ENCODE measurements around the gene ZBTB25. TPM values are rescaled to one million over a fixed set of nuclear protein-coding genes. Genes with fewer than 3 reads are reported as not detected.
A peak's percentile ranks its signal among the peaks of the same experiment; 100 is the strongest.

Gene ZBTB25
- polyA plus RNA-seq, 1 donor: 8.8 TPM

- no peak for DNase-seq (ENCODE audit: low read depth)
Observed at GRCh38 chr14:64515053-64515452, 11.4 kb upstream of the ZBTB25 start.

- DNase-seq (ENCODE audit: low read depth): no peak
Observed at GRCh38 chr14:64513271-64513670, 9.6 kb upstream of the ZBTB25 start.

- DNase-seq (ENCODE audit: low read depth): peak; percentile 56
Observed at GRCh38 chr14:64510825-64511671, 7.4 kb upstream of the ZBTB25 start.

DNA sequence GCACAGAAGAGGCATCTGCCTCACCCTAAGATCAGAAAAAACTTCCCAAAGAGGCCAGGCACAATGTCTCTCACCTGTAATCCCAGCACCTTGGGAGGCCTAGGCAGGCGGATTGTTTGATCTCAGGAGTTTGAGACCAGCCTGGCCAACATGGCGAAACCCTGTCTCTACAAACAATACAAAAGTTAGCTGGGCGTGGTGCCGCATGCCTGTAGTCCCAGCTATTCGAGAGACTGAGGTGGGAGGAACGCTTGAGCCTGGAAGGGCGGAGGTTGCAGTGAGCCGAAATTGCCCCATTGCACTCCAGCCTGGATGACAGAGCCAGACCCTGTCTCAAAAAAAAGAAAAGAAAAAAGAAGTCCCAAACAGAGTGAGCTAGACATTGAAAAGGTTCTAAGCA lies 5.4 kb upstream of the ZBTB25 start:
- no peak for DNase-seq (ENCODE audit: low read depth)

- DNase-seq (ENCODE audit: low read depth): no peak
Observed at GRCh38 chr14:64508215-64508776, 4.7 kb upstream of the ZBTB25 start.

GRCh38 chr14:64507376-64508156 lies 3.9 kb upstream of the ZBTB25 start:
- DNase-seq (ENCODE audit: low read depth): no peak

DNA sequence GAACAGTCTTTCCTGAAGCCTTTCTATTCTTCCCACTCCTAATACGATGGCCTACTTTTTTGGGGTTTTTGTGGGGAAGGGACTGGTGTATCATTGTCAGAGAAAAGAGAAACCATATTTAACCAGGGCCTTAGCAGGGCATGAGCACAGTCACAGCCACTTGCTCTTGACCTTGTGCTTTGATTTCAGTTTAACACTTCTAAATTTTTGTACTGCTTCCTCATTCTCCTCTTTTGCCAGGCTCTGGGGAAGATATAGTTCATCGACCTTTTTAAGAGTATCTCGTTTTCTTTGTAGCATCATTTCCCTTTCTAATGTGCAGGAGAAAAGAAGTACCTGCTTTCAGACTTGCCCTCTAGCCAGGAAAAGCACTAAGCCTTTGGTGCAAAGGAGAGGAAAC lies 3.1 kb upstream of the ZBTB25 start:
- no peak for DNase-seq (ENCODE audit: low read depth)

GRCh38 chr14:64504897-64505794 lies 1.5 kb upstream of the ZBTB25 start:
- DNase-seq (ENCODE audit: low read depth): peak; percentile 81

DNA sequence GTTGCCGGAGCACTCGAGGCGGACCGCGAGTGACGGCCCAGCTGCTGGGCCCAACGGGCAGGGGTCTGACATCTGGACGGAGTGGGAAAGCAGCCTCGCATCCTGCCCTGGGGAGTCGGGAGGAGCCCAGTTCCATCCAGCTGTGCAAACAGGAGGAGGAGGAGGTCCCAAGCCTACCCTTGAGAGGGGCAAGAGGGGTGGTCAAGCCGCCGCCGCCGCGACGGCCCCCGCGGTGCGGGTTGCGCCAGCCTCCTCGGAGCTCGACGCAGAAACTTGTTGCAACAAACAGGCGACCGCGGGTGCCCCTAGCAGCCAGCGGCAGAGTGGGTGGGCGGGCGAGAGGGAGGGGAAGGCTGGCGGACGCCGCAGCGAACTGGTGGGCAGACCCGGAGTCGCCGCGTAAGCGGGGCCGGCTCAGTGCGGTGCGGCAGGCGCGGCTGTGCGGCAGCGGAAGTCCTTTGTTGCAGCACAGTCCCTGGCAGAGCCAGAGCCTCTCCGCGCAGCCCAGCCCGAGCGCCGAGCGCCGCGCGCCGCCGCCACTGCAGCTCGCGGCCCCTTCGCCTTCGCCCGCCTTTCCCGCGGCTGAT lies 765 bp upstream of the ZBTB25 start, which contains the start of gene ZBTB1:
TSS of gene ZBTB1 (plus strand) at position 461 of the 587 bp plus-strand sequence. CDS start 16,735 bp downstream, outside the sequence.
- peak; percentile 39 for DNase-seq (ENCODE audit: low read depth)

GRCh38 chr14:64502887-64503433 lies 678 bp downstream of the ZBTB25 start:
- no peak for DNase-seq (ENCODE audit: low read depth)

DNA sequence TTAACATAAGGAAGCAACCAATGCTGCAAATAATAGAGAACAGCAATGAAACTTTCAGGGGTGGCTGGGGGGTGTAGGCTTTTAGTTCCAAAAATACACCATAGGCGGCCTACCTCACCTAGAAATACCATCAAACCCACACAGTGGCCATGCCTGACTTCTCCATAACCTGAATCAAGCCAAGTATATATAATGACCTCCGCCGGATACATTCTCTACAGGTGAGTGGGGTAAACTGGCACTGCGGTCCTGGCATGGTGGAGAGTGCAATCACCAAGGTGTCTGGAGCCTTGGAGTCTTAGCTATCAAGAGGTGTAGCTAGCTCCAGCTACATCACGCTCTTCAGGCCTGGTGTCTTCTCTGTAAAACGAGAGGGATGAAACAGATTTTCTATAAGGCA lies 1.2 kb downstream of the ZBTB25 start:
- no peak for DNase-seq (ENCODE audit: low read depth)

- no peak for DNase-seq (ENCODE audit: low read depth)
Observed at GRCh38 chr14:64501411-64502171, 2.0 kb downstream of the ZBTB25 start.

GRCh38 chr14:64500088-64500487 lies 3.5 kb downstream of the ZBTB25 start:
- no peak for DNase-seq (ENCODE audit: low read depth)

DNA sequence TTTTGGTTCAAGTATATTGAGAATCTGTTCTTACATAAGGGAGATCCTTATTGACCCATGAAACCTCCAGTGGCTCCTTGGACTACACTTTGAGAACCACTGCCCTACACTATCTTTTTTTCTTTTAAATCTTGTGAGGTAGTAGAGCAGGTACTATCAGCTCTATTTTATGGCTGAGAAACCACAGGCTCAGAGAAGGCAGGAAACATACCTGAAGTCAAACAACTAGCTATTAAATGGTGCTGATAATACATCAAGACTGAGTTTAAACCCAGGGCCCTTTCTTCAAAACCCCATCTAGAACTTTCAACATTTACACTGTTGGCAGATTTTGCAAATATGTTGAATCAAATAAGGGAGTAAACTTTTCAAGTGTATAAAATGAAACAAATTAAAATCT lies 6.9 kb downstream of the ZBTB25 start:
- no peak for DNase-seq (ENCODE audit: low read depth)

DNA sequence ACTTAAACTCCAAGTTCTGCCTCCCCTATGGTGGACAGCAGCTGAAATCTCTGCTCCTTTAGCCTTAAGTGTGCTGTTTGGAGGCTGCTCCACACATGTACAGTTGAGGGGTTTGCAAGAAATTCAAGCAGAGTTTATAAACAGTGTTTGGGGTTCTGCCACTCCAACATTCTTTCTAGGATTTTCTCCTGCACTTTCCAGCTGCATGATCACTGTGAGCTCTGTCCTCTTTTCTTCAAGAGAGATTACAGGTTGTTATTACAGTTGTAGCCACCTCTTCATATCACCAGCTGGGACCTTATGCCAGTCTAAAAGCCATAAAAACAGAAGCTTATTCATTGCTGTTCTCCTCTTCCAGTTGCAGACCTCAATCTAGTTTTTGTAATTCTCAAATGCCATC lies 8.4 kb downstream of the ZBTB25 start:
- no peak for DNase-seq (ENCODE audit: low read depth)

DNA sequence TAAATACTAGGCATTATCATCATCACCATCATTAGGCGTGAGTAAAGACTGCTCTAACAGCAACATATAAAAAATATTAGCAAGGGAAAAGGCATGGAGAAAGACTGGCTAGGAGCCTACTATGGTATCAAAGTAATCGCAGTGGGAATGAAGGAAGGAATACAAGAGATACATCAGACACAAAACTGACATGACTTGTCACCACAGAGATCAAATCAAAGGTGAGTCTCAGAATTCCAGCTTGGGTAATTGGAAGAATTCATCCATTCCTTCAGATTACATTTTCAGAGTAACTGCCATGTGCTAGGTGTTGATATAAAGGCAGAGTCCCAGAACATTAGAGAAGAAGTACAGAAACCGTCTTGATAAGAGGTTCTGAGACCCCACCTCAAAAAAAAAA lies 10.2 kb downstream of the ZBTB25 start:
- DNase-seq (ENCODE audit: low read depth): no peak

GRCh38 chr14:64491637-64492036 lies 12.0 kb downstream of the ZBTB25 start:
- no peak for DNase-seq (ENCODE audit: low read depth)

GRCh38 chr14:64488590-64489099 lies 15.0 kb downstream of the ZBTB25 start:
- DNase-seq (ENCODE audit: low read depth): no peak

DNA sequence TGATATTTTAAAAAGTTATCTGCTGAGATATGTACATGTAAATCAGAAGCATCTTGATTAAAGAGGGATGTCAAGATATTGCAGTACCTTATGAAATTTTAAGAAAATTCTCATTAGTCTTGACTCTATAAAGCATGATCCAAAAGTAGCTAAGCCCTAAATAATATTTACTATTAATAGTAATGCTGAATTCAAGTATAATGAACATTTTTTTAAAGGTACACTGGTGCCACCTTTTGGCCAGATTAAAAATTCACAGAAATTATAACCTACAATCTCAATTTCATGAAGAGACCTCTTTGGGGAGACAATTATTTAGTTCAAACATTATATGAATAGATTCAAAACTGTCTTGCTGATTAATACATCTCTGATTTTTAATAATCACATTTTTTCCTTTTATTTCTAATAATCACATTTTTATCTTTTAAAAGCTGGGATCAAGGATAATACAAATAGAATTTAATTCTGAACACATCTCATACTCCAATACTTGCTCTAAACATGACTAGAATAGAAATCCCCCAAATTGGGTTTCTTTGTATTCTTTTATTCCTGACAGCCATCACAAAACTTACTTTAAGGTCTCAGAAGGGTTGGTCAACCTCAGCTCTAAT lies 24.9 kb downstream of the ZBTB25 start:
- no peak for DNase-seq (ENCODE audit: low read depth)
